ENCODE results near the gene EYS. TPM values are rescaled to one million over a fixed set of nuclear protein-coding genes. Genes with fewer than 3 reads are reported as not detected.
"Not testable (repeated sequence)": the region's sequence is repeated elsewhere in the genome, so short reads cannot be mapped to it uniquely, and the experiment has no call there.

EYS gene
- total RNA-seq, 2 donors from 2014 or later, result not detected

DNA sequence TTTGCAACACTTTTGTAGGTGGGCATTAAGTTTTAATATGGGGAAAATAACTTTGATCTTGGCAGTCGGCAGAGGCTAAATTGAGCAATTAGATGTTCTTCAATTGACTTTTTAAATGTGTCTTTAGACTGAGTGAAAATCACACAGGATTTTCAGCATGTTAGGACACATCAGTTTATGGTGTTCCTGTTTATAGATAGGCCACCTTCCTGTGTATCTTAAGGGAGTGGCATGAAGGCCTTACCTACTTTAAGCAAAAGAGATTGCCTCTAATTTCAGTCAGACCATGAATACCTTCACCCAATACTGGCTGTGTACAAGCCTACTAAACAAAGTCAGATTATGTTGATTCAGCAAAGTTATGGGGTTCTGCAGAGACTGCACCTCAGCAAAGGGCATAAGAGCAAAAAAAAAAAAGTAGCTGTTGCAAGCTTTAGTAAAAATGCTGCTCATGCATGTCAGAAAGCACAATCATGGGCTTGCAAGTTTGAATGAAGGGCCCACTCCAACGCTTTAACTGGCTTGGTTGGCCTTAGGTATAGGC is 1223.0 kb downstream of the EYS start:
- Histone ChIP-seq H3K9me3 (no peaks in the 10 kb centered on the region), H3K27me3 (replicated peaks; ENCODE audit: insufficient read depth) (no peaks in the 10 kb centered on the region), H3K4me3 (no peak overlapping the region), H3K36me3 (no peaks in the 10 kb centered on the region), H3K4me1 (ENCODE audit: control insufficient read depth in 1 of 2, low read depth in 2 of 2) (no peaks in the 10 kb centered on the region), H3K27ac (no peak overlapping the region)
- TF ChIP-seq, protein P1, sequence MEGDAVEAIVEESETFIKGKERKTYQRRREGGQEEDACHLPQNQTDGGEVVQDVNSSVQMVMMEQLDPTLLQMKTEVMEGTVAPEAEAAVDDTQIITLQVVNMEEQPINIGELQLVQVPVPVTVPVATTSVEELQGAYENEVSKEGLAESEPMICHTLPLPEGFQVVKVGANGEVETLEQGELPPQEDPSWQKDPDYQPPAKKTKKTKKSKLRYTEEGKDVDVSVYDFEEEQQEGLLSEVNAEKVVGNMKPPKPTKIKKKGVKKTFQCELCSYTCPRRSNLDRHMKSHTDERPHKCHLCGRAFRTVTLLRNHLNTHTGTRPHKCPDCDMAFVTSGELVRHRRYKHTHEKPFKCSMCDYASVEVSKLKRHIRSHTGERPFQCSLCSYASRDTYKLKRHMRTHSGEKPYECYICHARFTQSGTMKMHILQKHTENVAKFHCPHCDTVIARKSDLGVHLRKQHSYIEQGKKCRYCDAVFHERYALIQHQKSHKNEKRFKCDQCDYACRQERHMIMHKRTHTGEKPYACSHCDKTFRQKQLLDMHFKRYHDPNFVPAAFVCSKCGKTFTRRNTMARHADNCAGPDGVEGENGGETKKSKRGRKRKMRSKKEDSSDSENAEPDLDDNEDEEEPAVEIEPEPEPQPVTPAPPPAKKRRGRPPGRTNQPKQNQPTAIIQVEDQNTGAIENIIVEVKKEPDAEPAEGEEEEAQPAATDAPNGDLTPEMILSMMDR (IDR thresholded peaks at IDR 0.05), result no peak
- ATAC-seq (ENCODE audit: insufficient number of reproducible peaks, low FRiP score, low read depth) (no peak), DNase-seq (ENCODE audit: low spot score) (no peak)

DNA sequence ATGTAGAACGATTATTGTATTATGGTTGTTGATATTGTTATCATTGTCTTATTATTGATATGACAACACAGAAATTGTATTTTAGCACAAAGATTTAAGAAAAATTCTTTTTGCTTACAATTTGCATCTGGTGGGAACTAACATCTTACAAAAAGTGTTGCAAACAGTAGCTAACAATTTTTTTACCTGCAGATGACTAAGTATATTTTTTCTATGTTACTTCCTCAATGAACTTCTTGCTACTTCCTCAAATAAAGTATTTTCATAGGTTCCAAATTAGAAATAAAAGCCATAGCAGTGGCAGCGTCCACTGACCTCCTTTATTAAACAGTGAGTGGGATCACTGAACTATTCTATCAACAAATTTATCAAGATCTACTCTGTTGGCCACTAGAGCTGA is 1224.4 kb downstream of the EYS start:
- no peak overlapping the region for H3K4me3 ChIP-seq
- H3K27ac ChIP-seq, result no peak overlapping the region
- no peak for DNase-seq (ENCODE audit: low spot score)
- H3K9me3 ChIP-seq, result no peaks in the 10 kb centered on the region
- no peaks in the 10 kb centered on the region for H3K36me3 ChIP-seq
- no peaks in the 10 kb centered on the region for H3K27me3 ChIP-seq (replicated peaks; ENCODE audit: insufficient read depth)
- ATAC-seq (ENCODE audit: insufficient number of reproducible peaks, low FRiP score, low read depth), result no peak
- no peaks in the 10 kb centered on the region for H3K4me1 ChIP-seq (ENCODE audit: control insufficient read depth in 1 of 2, low read depth in 2 of 2)
- TF ChIP-seq, protein P1 (IDR thresholded peaks at IDR 0.05), result no peak

DNA sequence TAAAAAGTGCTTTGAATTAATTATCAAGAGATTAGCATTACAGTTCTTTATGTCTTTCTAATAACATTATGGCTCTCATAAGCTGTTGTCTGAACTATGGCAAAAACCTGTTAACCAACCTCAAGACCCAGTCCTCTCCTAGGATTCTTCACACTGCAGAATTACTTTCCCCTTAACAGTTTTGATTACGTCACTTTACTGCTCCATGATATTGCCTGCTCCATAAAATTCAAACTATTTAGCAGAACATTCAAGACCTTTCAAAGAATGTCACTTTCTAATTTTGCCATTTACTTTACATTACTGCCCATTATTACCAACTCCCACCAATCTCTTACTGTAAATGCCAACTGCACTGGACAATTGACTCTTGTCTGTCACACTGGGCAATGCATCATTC is 1227.9 kb downstream of the EYS start:
- H3K9me3 ChIP-seq, result no peaks in the 10 kb centered on the region
- H3K27ac ChIP-seq, result no peak overlapping the region
- no peak for DNase-seq (ENCODE audit: low spot score)
- no peak overlapping the region for H3K4me3 ChIP-seq
- H3K4me1 ChIP-seq (ENCODE audit: control insufficient read depth in 1 of 2, low read depth in 2 of 2), result no peaks in the 10 kb centered on the region
- TF ChIP-seq, protein P1 (IDR thresholded peaks at IDR 0.05), result no peak
- no peak for ATAC-seq (ENCODE audit: insufficient number of reproducible peaks, low FRiP score, low read depth)
- H3K27me3 ChIP-seq (replicated peaks; ENCODE audit: insufficient read depth), result no peaks in the 10 kb centered on the region
- H3K36me3 ChIP-seq, result no peaks in the 10 kb centered on the region

DNA sequence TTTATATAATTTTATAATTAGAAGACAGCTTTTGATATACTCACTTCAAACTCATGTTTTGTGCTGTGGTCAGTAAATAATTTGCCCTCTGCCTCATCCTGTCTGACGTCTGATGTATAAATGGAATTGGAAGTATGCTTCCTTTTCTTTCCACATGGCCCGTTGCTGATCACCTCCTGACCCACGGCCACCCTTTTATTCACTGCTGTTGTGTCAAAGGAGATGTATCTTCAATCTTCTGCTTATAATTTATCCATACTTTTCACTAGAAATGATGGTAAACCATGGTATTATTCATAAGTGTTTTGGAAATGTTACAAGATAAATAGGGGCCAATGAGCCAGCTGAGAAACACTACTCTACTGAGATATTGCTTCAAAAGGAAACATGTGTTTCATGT is 1229.6 kb downstream of the EYS start:
- ATAC-seq (ENCODE audit: insufficient number of reproducible peaks, low FRiP score, low read depth) (no peak), DNase-seq (ENCODE audit: low spot score) (no peak)
- H3K4me1 ChIP-seq (ENCODE audit: control insufficient read depth in 1 of 2, low read depth in 2 of 2), result no peaks in the 10 kb centered on the region
- H3K36me3 ChIP-seq, result no peaks in the 10 kb centered on the region
- H3K27ac ChIP-seq, result no peak overlapping the region
- TF ChIP-seq, protein P1 (IDR thresholded peaks at IDR 0.05), result no peak
- no peaks in the 10 kb centered on the region for H3K9me3 ChIP-seq
- no peak overlapping the region for H3K4me3 ChIP-seq
- H3K27me3 ChIP-seq (replicated peaks; ENCODE audit: insufficient read depth), result no peaks in the 10 kb centered on the region

DNA sequence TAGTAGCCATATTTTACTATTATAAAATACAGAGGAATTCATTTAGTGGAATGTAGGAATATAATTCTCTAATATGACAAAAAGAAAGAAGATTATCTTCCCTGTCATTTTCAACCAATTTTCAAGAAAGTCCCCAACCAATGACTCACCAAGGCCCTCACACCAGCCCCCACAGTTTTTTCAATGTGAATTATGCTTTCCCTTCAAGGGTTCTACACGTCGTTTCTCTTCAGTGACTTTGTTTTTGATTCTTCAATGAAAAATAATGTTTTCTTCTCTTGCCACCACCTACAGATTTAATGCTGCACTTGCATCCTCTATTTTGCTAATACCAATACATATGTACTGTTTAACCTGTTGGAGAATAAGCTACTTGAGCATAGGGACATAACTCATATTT is 1230.1 kb downstream of the EYS start:
- H3K9me3 ChIP-seq, result no peaks in the 10 kb centered on the region
- H3K27me3 ChIP-seq (replicated peaks; ENCODE audit: insufficient read depth), result no peaks in the 10 kb centered on the region
- no peaks in the 10 kb centered on the region for H3K36me3 ChIP-seq
- ATAC-seq (ENCODE audit: insufficient number of reproducible peaks, low FRiP score, low read depth) (no peak), DNase-seq (ENCODE audit: low spot score) (no peak)
- H3K27ac ChIP-seq, result no peak overlapping the region
- no peaks in the 10 kb centered on the region for H3K4me1 ChIP-seq (ENCODE audit: control insufficient read depth in 1 of 2, low read depth in 2 of 2)
- TF ChIP-seq, protein P1 (IDR thresholded peaks at IDR 0.05), result no peak
- H3K4me3 ChIP-seq, result no peak overlapping the region

DNA sequence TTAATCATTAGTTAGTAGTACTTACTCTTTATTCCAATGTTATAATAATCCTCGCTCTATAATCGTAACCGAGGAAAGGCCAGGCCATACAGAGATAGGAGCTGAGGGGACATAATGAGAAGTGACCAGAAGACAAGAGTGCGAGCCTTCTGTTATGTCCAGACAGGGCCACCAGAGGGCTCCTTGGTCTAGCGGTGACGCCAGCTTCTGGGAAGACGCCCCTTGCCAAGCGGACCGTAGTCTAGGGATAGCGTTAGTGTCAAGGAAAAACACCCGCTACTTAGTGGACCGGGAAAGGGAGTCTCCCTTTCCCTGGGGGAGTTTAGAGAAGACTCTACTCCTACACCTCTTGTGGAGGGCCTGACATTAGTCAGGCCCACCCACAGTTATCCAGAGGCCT is 1237.6 kb downstream of the EYS start:
- not testable (repeated sequence) for H3K36me3 ChIP-seq; DNase-seq (ENCODE audit: low spot score); H3K9me3 ChIP-seq; H3K4me3 ChIP-seq; ATAC-seq (ENCODE audit: insufficient number of reproducible peaks, low FRiP score, low read depth); H3K4me1 ChIP-seq (ENCODE audit: control insufficient read depth in 1 of 2, low read depth in 2 of 2); H3K27ac ChIP-seq; H3K27me3 ChIP-seq (replicated peaks; ENCODE audit: insufficient read depth)

All from thoracic aorta (tissue), 2 donors.